ENCODE data around the gene USH2A.

USH2A gene

DNA sequence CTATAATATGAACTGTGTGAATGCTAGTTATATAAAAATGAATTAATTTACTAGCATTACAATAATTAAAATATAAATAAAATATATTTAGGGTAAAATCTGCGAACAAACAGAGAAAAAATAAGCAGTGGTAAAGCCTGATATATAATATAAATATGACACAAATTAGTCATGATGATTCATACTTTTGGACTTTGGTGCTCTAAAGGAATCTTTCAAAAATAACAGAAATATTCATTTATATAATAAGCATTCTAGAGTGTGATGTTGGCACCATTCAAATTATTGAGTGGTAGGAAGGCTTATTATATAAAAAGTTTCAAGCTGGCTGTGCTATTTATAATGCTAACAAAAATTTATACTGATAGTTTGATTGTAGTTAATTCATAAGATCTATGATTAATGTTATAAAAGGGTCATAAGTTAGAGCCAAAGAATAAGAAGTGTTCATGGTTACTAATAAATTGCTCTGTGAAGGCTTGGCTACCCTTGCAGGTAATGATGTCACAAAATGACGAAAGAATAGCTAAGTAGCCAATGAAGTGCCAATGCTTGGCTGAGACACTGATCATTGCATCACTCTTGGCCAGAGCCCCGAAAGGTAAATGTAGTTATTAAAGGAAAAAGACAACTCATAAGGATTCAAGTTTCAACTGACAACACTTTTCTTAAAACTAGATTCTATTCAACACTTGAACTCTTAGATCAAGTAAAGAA lies 108.7 kb downstream of the USH2A start:
- in situ Hi-C loops (cut with MboI; ENCODE audit: low pct_unique_long_range_greater_than_20kb, low sequenced_read_pairs): no loop called here
- no peak for DNase-seq

DNA sequence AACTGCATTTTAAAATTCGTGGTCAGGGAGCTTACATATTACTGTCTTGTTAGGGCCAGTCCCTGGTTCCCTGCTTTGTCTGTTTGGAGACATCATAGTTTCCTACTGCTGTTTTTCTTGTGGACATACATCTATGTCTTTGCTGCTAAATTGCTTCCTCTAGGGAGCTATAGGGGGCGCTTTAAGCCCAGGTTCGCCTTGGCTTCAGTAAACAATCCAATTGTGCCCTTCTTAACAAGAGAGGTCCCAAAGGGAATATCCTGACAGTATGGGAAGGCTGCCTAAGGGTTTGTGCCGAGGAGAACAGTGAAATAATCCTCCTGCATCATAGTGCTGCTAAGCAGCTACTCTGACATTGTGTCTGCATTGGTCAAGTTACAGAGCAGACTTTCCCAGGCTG lies 112.5 kb downstream of the USH2A start:
- in situ Hi-C loops (cut with MboI; ENCODE audit: low pct_unique_long_range_greater_than_20kb, low sequenced_read_pairs): no loop called here
- DNase-seq: peak; percentile 2

DNA sequence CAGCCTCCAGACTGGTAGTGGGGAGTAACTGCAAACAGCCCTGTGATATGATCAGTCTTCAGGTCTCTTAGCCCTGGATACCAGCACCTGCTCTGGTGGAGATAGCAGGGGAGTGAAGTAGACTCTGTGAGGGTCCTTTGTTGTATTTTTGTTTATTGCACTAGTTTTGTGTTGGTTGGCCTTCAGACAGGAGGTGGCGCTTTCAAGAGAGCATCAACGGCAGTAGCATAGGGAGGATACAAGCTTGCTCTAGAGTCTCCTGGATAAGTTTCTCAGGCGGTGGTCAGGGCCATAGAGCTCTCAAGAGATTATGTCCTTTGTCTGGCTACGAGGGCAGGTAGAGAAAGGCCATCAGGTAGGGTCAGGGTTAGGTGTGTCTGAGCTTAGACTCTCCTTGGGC lies 116.4 kb downstream of the USH2A start:
- in situ Hi-C loops (cut with MboI; ENCODE audit: low pct_unique_long_range_greater_than_20kb, low sequenced_read_pairs): no loop called here
- no peak for DNase-seq

DNA sequence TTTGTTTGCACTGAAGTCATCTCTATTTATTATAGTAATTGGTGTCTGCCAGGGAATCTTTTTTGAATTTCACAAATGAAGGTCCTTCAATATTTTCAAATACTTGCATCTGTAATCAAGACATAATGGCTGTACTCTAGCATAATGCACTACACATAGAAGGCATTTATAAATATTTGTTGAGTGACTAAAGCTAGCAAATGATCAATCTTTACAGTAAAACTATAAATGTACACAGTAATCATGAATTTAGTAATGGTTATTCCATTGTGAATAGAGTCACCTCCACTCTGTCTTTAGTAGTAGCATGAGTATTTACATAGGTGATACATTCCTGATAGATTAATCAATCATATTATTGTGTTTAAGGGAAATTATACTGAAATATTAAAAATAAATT lies 119.6 kb downstream of the USH2A start:
- in situ Hi-C loops (cut with MboI; ENCODE audit: low pct_unique_long_range_greater_than_20kb, low sequenced_read_pairs): no loop called here
- no peak for DNase-seq

DNA sequence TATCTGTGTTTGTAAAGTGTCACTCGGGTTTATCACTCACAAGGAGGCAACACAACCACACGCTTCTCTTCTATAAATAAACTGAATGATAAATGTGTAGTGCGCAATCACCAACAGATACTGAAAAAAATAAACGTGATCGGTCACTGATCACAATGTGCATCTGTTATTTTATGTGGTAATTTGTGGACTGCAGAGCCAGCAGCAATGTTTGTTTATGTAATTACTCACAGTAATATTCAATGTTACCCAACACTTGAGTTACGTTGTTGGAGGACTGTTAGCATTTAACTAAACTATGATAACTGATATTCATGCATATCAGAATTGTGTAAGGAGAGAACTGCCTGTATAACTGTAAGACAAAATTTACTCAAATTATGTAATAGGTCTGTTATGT lies 129.6 kb downstream of the USH2A start:
- no peak for DNase-seq
- in situ Hi-C loops (cut with MboI; ENCODE audit: low pct_unique_long_range_greater_than_20kb, low sequenced_read_pairs): no loop called here

DNA sequence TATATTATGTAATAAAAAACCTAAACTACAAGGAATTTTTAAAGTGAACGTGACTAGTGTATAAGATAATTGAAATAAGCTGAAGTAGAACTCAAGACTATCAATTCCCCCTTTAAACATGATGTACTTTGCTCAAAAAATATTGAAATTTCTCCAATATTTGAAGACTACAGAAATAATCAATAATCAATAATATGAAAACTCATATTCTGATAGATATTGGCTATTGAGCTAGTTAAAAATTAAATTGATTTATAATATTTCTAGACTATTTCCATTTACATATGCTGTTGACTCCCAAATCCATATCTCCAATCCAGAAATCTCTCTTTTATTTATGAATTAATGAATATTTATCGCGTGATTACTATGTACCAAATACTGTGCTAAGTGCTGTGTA lies 133.2 kb downstream of the USH2A start:
- DNase-seq: no peak
- in situ Hi-C loops (cut with MboI; ENCODE audit: low pct_unique_long_range_greater_than_20kb, low sequenced_read_pairs): no loop called here

DNA sequence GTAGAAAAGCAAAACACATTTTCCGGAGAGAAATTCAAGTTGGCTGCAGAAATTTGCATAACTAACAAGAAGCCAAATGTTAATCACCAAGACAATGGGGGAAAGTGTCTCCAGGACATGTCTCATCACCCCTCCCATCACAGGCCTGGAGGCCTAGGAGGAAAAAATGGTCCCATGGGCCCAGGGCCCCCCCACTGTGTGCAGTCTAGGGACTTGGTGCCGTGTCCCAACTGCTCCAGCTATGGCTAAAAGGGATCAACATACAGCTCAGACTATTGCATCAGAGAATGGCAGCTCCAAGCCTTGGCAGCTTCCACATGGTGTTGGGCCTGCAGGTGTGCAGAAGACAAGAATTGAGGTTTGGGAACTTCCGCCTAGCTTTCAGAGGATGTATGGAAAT lies 138.2 kb downstream of the USH2A start:
- in situ Hi-C loops (cut with MboI; ENCODE audit: low pct_unique_long_range_greater_than_20kb, low sequenced_read_pairs): no loop called here
- no peak for DNase-seq

DNA sequence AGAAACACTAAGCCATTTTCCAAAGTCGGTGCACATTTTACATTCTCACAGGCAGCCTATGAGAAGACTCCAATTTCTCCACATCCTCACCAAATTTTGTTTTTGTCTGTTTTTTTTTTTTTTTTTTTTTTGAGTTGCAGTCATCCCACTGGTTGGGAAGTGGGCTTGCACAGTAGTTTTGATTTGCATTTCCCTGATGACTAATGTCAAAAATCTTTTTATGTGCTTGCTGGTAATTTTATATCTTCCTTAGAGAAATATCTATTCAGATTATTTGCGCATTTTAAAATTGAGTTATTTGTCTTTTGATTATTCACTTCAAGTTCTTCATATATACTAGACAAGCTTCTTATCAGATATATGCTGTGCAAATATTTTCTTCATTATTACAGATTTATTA lies 141.5 kb downstream of the USH2A start:
- in situ Hi-C loops (cut with MboI; ENCODE audit: low pct_unique_long_range_greater_than_20kb, low sequenced_read_pairs): no loop called here

DNA sequence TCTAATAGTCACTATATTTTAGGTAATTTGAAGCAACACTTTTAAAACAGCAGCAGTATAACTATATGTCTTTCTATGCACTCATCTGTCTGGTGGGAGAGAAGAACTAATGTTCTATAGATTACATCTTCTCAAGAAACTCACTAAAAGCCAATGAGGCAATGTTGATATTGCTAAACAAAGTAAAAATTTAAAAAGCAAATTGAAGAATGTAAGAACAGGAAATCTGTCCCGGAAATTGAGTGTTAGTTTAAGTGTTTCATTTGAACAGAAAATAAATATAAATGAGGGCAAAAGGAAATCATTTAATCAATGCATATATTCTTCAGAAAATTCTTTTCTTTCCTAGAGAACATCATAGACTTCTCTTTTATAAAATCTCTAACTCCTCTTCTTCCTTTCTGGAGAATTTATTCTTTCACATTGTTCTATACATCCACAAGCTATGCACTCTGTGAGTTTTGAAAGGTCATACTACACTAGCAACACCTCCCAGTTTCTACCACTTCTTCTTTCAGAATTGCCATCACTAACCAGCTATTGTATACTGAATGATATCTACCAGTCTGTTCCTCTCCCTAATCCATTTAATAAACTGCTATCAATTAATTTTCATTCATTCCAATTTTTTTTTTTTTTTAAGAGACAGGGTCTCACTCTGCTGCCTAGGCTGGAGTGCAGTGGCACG lies 153.0 kb downstream of the USH2A start:
- in situ Hi-C loops (cut with MboI; ENCODE audit: low pct_unique_long_range_greater_than_20kb, low sequenced_read_pairs): no loop called here
- DNase-seq: no peak

More for the DNA sequence above, 141.5 kb downstream of the USH2A start:
- DNase-seq: no peak

DNA sequence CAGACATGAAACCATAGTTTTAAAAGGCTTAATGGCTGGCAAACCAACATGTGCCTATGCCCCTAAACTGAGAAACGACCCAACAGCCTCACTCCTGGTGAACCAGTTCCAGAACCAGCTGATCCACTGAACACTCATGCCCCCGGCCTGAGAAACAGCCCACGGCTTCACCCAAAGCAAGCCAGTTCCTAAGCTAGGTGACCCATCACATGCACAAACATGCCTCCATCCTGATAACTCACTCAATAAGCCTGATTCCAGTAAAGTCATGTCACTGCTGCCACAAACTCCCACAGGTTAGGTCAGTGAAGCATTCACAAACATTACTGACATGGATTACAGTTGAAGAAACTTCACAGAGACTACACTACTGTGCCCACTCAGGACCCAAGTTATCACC lies 161.6 kb downstream of the USH2A start:
- in situ Hi-C loops (cut with MboI; ENCODE audit: low pct_unique_long_range_greater_than_20kb, low sequenced_read_pairs): no loop called here
- no peak for DNase-seq

DNA sequence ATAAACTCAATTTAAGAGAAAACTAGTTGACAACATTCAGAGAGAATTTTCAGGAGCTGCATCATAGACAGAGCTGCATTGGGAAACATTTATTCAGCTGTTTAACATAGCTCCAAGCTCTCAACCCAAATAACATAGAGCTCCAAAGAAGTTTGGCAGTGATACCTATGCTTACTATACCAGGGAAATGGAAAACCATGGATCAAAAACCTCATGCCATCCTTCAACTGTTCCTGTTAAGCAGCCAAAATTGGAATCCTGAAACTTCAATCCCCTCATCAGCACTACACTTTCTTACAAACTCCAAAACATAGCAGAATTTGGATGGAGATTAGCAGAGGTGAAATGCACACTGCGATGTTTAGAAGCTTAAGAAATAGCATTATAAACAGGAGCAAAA lies 164.4 kb downstream of the USH2A start:
- in situ Hi-C loops (cut with MboI; ENCODE audit: low pct_unique_long_range_greater_than_20kb, low sequenced_read_pairs): no loop called here
- no peak for DNase-seq

DNA sequence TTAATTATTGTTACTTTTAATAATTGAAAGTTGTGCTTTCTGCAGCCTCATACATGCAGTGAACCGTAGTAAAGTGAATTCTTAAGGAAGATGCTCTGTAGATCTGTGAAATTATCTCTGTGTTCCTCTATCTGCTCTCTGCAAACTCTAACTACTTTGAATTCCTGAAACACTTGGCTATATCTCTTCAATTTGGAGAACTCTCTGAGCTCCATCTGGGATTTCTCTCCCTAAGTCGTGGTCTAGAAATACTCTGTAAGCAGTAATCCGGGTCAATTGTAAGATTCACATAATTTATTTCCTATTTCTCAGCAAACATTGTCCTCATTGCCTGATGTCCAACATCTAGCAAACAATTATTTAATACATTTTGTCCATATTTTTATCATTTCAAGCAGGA lies 164.9 kb downstream of the USH2A start:
- DNase-seq: no peak
- in situ Hi-C loops (cut with MboI; ENCODE audit: low pct_unique_long_range_greater_than_20kb, low sequenced_read_pairs): no loop called here

DNA sequence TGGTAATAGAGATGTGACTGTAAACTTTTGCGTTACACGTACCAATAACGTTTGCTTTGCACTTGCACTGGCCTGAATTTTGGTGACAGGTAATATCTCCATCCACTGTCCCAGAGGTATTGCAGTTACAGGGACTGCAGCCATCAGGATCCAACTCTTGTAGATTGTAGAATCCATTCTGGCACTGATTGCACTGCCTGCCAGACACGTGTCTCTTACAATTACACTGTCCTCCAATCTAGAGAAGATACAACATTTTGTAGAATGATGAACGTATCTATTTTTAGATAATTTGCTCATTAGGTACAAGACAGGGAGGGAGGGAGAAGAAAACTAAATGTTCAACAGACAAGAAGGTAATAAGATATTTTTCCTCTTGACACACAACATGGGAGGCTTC lies 172.4 kb downstream of the USH2A start:
- in situ Hi-C loops (cut with MboI; ENCODE audit: low pct_unique_long_range_greater_than_20kb, low sequenced_read_pairs): no loop called here
- DNase-seq: no peak

DNA sequence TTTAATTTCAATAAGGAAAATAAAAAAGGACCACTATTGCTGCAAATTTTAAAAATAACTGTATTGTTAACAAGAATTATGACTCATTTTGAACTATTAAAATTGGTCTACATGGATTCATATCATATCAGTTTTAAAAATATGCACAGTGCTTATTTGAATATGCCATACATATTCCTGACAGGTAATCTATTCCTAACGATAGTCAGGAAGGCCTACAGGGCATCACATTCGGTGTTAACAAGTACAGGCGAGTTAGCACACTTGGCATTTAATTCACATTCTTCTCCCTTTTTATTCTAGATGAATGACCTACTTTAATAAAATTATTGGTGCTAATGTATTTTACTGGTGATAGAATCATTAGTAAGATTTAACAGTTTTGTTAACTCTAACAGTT lies 174.6 kb downstream of the USH2A start:
- no peak for DNase-seq
- in situ Hi-C loops (cut with MboI; ENCODE audit: low pct_unique_long_range_greater_than_20kb, low sequenced_read_pairs): no loop called here

DNA sequence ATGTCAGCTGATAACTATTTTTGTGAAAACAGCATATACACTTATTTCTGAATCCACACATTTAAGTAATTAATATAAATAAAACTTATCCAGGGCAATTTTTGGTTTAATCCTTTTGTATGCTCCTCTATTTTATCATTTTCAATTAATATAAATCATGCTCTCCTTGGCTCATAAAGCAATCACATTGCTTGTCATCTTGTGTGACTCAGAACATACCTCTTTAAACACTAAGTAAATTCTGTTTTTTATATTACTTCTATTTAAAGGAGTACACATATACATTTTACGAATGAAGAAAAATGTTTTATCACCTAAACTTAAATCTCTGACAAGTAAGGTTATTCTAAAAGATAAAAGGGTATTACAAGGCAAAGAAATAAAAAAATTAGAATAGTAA lies 175.3 kb downstream of the USH2A start:
- in situ Hi-C loops (cut with MboI; ENCODE audit: low pct_unique_long_range_greater_than_20kb, low sequenced_read_pairs): no loop called here
- DNase-seq: no peak

DNA sequence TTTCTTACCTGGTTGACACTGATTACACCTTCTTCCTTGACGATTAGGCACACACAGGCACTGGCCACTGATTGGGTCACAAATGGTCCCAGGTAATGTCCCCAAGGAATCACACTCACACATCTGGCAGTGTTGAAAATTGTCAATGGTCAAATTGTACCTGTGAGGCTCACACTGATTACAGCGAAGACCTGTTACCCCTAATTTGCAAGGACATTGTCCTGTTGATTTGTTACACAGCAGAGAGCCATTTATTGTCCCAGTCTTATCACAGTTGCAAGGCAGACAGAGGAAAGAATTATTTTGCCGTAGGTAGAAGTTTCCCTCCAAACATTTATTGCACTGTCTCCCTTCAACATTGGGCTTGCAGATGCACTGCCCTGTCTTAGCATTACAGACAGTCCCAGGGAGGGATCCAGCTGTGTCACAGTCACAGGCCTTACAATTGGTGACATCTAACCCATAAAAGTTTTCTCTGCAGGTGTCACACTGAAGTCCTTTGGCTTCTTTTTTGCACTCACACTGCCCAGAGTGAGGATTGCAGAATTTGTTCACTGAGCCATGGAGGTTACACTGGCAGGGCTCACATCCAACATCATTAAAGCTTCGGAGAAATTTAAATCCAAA lies 176.6 kb downstream of the USH2A start:
- in situ Hi-C loops (cut with MboI; ENCODE audit: low pct_unique_long_range_greater_than_20kb, low sequenced_read_pairs): no loop called here
- DNase-seq: no peak

DNA sequence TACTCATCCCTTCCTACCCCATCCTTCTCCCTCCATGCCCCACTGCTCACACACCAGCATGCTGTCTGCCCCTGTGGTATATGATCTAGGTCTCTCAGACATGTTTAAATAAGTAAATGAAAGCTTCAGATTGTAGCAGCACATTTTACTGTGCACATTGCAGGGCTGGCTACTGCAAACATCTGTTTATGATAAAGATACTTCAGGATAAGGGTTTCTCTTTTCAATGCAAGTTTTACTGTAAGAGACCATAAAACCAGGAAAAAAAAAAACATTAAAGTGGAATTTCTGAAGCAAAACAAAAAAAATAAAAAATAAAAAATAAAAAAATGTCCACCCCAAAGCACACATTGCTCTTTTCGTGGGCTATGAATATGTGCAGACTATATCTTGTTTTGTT lies 184.4 kb downstream of the USH2A start:
- DNase-seq: no peak
- in situ Hi-C loops (cut with MboI; ENCODE audit: low pct_unique_long_range_greater_than_20kb, low sequenced_read_pairs): no loop called here

DNA sequence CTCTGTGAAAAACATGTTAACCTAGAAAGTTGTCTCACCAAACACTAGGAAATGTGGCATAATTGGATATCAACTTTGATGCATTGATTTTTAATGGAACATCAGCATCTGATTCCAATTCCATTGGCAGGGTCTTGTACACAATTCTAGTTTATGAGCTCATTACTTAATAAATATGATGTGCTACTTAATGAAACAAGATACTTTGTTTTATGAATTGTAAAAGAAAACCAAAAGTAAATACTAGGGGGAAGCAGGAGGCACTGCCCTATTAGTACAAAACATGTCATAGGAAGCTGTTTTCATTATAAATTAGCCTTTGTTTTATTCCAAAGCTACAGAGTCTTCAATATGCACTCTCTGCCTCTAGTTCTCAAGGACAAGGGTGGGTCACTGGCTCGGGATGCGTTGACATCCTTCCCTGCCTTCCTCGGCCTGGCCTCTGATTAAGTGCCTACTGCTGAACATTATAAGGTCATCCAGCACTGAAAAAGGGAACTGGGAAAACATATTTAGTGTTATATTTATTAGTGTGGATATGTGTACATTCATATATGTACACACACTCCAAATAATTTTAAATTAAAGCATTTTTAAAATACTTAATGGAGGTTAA lies 185.2 kb downstream of the USH2A start:
- in situ Hi-C loops (cut with MboI; ENCODE audit: low pct_unique_long_range_greater_than_20kb, low sequenced_read_pairs): no loop called here
- no peak for DNase-seq

DNA sequence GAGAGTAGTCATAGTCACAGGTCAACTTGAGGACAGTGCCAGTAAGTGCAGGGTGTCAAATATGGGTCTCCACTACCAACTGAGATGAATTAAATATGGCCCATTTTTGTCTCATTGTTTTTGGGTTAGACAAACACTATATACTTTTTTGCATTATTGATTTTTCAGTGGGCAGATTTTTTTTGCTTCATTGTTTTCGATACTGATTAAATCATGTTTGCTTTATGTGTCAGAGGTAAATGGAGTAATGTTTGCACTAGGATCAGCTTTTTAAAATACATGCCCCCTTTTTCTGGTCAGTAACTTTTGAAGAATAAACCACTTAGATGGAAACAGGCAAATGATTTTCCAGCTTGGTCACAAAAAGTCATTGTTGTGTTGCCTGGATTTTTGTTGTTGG lies 199.0 kb downstream of the USH2A start:
- in situ Hi-C loops (cut with MboI; ENCODE audit: low pct_unique_long_range_greater_than_20kb, low sequenced_read_pairs): no loop called here
- DNase-seq: no peak

DNA sequence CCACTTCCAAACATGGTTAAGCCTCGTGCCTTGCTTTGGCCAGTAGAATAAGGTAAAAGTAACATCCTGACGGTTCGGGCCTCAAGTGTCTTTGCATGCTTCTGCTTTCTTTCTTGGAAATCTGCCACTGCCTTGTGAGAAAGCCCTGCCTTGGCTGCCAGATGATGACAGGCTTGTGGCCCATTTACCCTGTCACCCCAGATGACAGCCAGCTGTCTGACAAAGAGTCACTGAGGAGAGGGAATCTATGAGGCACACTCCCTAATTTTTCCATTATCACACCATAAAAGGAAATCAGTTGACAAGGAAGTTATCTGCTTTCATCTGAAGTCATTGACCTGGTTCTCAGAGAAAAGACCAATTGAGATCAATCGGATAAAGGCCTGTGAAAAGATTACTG lies 199.8 kb downstream of the USH2A start:
- in situ Hi-C loops (cut with MboI; ENCODE audit: low pct_unique_long_range_greater_than_20kb, low sequenced_read_pairs): no loop called here
- DNase-seq: peak; percentile 0

All from KBM-7 (cell line).